ENCODE results near the gene GON7. TPM values are rescaled to one million over a fixed set of nuclear protein-coding genes. Genes with fewer than 3 reads are reported as not detected.

The GON7 gene
- total and polyA plus RNA-seq, 2 of the 8 experiments (the other 6 are each of a cell fraction or from before 2014, with no cell fraction given): 3.8 to 9.9 TPM

GRCh38 chr14:93175492-93175891, 31.4 kb downstream of the GON7 start:
- TF ChIP-seq EP300 (IDR thresholded peaks at IDR 0.05; ENCODE audit: borderline replicate concordance in 1 of 2, low read depth in 2 of 2, low read length in 2 of 2) (no peak), KDM4A (IDR thresholded peaks at IDR 0.05; ENCODE audit: low read depth, low read length, severe bottlenecking) (no peak), GTF2F1 (IDR thresholded peaks at IDR 0.05; ENCODE audit: borderline replicate concordance, low read depth, low read length) (no peak), HDAC6 (IDR thresholded peaks at IDR 0.05; ENCODE audit: low read depth, low read length) (no peak), SP4 (IDR thresholded peaks at IDR 0.05; ENCODE audit: low read length) (no peak), BACH1 (IDR thresholded peaks at IDR 0.05; ENCODE audit: low read length) (no peak), POU5F1 (IDR thresholded peaks at IDR 0.05; ENCODE audit: low read depth, low read length) (no peak), CEBPB (IDR thresholded peaks at IDR 0.05; ENCODE audit: low read depth, low read length) (no peak), SIRT6 (IDR thresholded peaks at IDR 0.05; ENCODE audit: low read length) (no peak), CHD2 (IDR thresholded peaks at IDR 0.05; ENCODE audit: low read length) (no peak), RBBP5 (IDR thresholded peaks at IDR 0.05; ENCODE audit: borderline replicate concordance, low read depth, low read length) (no peak), RNF2 (IDR thresholded peaks at IDR 0.05; ENCODE audit: borderline replicate concordance, low read depth, low read length, missing control alignments, poor library complexity, severe bottlenecking) (no peak), ZNF274 (IDR thresholded peaks at IDR 0.05; ENCODE audit: borderline replicate concordance, extremely low read depth, low read length) (no peak), EGR1 (IDR thresholded peaks at IDR 0.05; ENCODE audit: borderline replicate concordance, low read depth, low read length) (no peak)
- H2AK5ac ChIP-seq (ENCODE audit: low read depth, low read length): no peak overlapping the region
- no peaks in the 10 kb centered on the region for H3K9me3 ChIP-seq (ENCODE audit: insufficient read depth in 2 of 2, low read depth in 1 of 2, low read length in 1 of 2)
- POLR2A ChIA-PET (ENCODE audit: partially characterized antibody): interaction anchor here (1.3 kb wide), 1 partner anchor 10 kb away, joined by 5 read pairs; the partner anchor contains the start of genes LYSET and MOAP1
- no peak overlapping the region for H2BK5ac ChIP-seq (ENCODE audit: low read depth, low read length)
- no peaks in the 10 kb centered on the region for H3K36me3 ChIP-seq (ENCODE audit: control insufficient read depth in 2 of 4, insufficient read depth in 4 of 4, low read length in 3 of 4)
- DNase-seq (ENCODE audit: low read depth in 1 of 2, low spot score in 2 of 2) (no peak), FAIRE-seq (no peak)
- H3K4me2 ChIP-seq (ENCODE audit: insufficient read depth in 1 of 2, low read depth in 2 of 2, low read length in 2 of 2): no peak overlapping the region
- H3K23ac ChIP-seq (ENCODE audit: insufficient read length): no peak overlapping the region
- no peaks in the 10 kb centered on the region for H3K23me2 ChIP-seq (ENCODE audit: low read depth, low read length)
- no peaks in the 10 kb centered on the region for H3K79me2 ChIP-seq (ENCODE audit: control insufficient read depth in 1 of 2, insufficient read depth in 2 of 2, low read length in 2 of 2)
- no peak overlapping the region for H3K9ac ChIP-seq (replicated peaks in 1 of 4; ENCODE audit: extremely low read depth in 1 of 4, low read depth in 3 of 4, low read length in 3 of 4)
- H4K5ac ChIP-seq (ENCODE audit: insufficient read length, low read depth, low read length): no peak overlapping the region
- no peak overlapping the region for H4K8ac ChIP-seq (ENCODE audit: extremely low read depth, insufficient read depth, low read length)
- no peak overlapping the region for H2BK20ac ChIP-seq (ENCODE audit: low read length)
- no peak overlapping the region for H3K4ac ChIP-seq (replicated peaks; ENCODE audit: insufficient read length, low read depth, low read length)
- H3K56ac ChIP-seq (replicated peaks; ENCODE audit: insufficient read length, low read depth, low read length): no peak overlapping the region
- H3K4me1 ChIP-seq (replicated peaks in 1 of 4; ENCODE audit: control insufficient read depth in 3 of 4, insufficient read depth in 4 of 4, low read length in 3 of 4): no peaks in the 10 kb centered on the region
- H3K27ac ChIP-seq (ENCODE audit: low read depth, low read length): no peak overlapping the region
- 93% methylated on average over 6 of the region's 6 CpGs; no CpG with 5 or more reads in 1 of the 2 experiments for WGBS, 2 experiments (ENCODE audit: extremely low coverage in 1 of 2, insufficient coverage in 1 of 2, insufficient read length in 1 of 2, insufficient replicate concordance in 2 of 2, low coverage in 1 of 2, low lambda C conversion rate in 2 of 2, missing lambda C conversion rate in 1 of 2)
- H3K4me3 ChIP-seq (ENCODE audit: extremely low read depth in 1 of 4, insufficient read depth in 2 of 4, low read depth in 3 of 4, low read length in 4 of 4): no peak overlapping the region
- CTCF ChIA-PET (ENCODE audit: partially characterized antibody): interaction anchor here (0.6 to 11.0 kb wide), 11 partner anchors 11 to 1779 kb away, joined by 3 to 48 read pairs (median 4); no protein-coding TSS in a partner anchor
- H3K27me3 ChIP-seq (replicated peaks in 1 of 4; ENCODE audit: control insufficient read depth in 3 of 4, extremely low read depth in 1 of 4, insufficient read depth in 3 of 4, low read length in 3 of 4): no peaks in the 10 kb centered on the region; a peak in 1 of 7 replicates
- no peak overlapping the region for H2AFZ ChIP-seq (ENCODE audit: low read length)
- no peak overlapping the region for H2BK12ac ChIP-seq (ENCODE audit: low read depth, low read length)
- H2BK15ac ChIP-seq (ENCODE audit: low read length): no peak overlapping the region
- H3K14ac ChIP-seq (ENCODE audit: insufficient read length): no peak overlapping the region
- no peak overlapping the region for H4K91ac ChIP-seq (replicated peaks; ENCODE audit: insufficient read length, low read length)
- H4K20me1 ChIP-seq (replicated peaks in 1 of 2; ENCODE audit: control insufficient read depth in 1 of 2, insufficient read depth in 2 of 2, low read length in 2 of 2): no peaks in the 10 kb centered on the region
- no peaks in the 10 kb centered on the region for H3K79me1 ChIP-seq (ENCODE audit: low read depth, low read length)
- no peak overlapping the region for H2BK120ac ChIP-seq (replicated peaks; ENCODE audit: low read depth, low read length)
- no peak overlapping the region for H3K18ac ChIP-seq (ENCODE audit: extremely low read depth, low read length)
